Heart right ventricle (tissue), 16 donors: ENCODE measurements around the gene CACTIN. TPM values are rescaled to one million over a fixed set of nuclear protein-coding genes. Genes with fewer than 3 reads are reported as not detected.

Experiments used
- ATAC-seq, 8 donors: fragments of 200-7000 bp; cut with Tn5 transposase; one replicate each; pipeline ENCODE4 v1.9.1; 2020; ENCODE audit warnings: mild to moderate bottlenecking in 8 of 8, moderate library complexity in 8 of 8, moderate number of reproducible peaks in 1 of 8
- DNase-seq, 2 donors: peaks; one replicate each; pipeline ENCODE4 v3.0.0-alpha.2; 2020
- H3K27ac ChIP-seq, 10 donors: fragments of 200-600 bp; sonication (generic) in 2 of 10; one replicate each; pipeline versions ENCODE4 v1.5.0 to v1.8.0; 2020 to 2022; ENCODE audit warnings: mild to moderate bottlenecking in 3 of 10
- H3K27me3 ChIP-seq, 7 donors: fragments of 200-600 bp; one replicate each; pipeline ENCODE4 v1.8.0; 2021 to 2022; ENCODE audit warnings: mild to moderate bottlenecking in 2 of 7
- H3K36me3 ChIP-seq, 9 donors: fragments of 200-600 bp; sonication (generic) in 1 of 9; one replicate each; pipeline versions ENCODE4 v1.5.0 to v1.8.0; 2020 to 2022; ENCODE audit warnings: mild to moderate bottlenecking in 2 of 9
- H3K4me1 ChIP-seq, 9 donors: fragments of 200-600 bp; sonication (generic) in 1 of 9; one replicate each; pipeline versions ENCODE4 v1.5.0 to v1.8.0; 2020 to 2022; ENCODE audit warnings: mild to moderate bottlenecking in 4 of 9
- H3K4me3 ChIP-seq, 10 donors: fragments of 200-600 bp; sonication (generic) in 2 of 10; one replicate each; pipeline versions ENCODE4 v1.5.0 to v1.8.0; 2020 to 2022; ENCODE audit warnings: mild to moderate bottlenecking in 7 of 10, moderate library complexity in 2 of 10
- H3K9me3 ChIP-seq, 11 donors: fragments of 200-600 bp in 10 of 11; sonication (generic) in 2 of 11; one replicate each; pipeline versions ENCODE4 v1.5.0 to v1.8.0; 2013 to 2022; ENCODE audit warnings: mild to moderate bottlenecking in 2 of 11, control low read depth in 1 of 11, moderate library complexity in 1 of 11
- WGBS, 2 donors: extraction: QIAGEN DNeasy Blood & Tissue Kit; methylation state at CpG; one replicate each; pipeline ENCODE4 v1.1.7; 2013; ENCODE audit warnings: inconsistent platforms in 1 of 2; 5-methylcytosine and 5-hydroxymethylcytosine counted together
- intact Hi-C, 10 donors: fragments of 100-400 bp; cut with DNase I; formaldehyde crosslinking; loops; one replicate each; pipeline versions ENCODE4 v1.11.1 to v1.14.2; 2022
- long read RNA-seq, 3 donors: library from polyadenylated mRNA; unstranded; transcript quantifications; one replicate each; pipeline ENCODE4 v2.0.0, GENCODE V29; 2020 to 2021
- polyA plus RNA-seq, 2 donors: library from polyadenylated mRNA; stranded (reverse); fragments of 200-250 nt; gene quantifications; one replicate each; pipeline ENCODE4 v1.2.3, GENCODE V29; 2013
- total RNA-seq, 10 donors: library from RNA; stranded (reverse); fragmentation: NEBNext Ultra II Directional in 3 of 10; extraction: Animal tissue kit (Norgen Biotek cat#: 25700) in 3 of 10; gene quantifications; one replicate each; pipeline versions ENCODE4 v1.2.1 to v1.2.4, GENCODE V29; 2021 to 2023
- TF ChIP-seq, protein P1 (sequence below), 9 donors: fragments of 200-600 bp; sonication (generic) in 2 of 9; IDR thresholded peaks; one replicate each; pipeline versions ENCODE4 v1.5.0 to v1.8.0; 2021 to 2022; ENCODE audit warnings: antibody characterized with exemption in 9 of 9, mild to moderate bottlenecking in 5 of 9, moderate library complexity in 1 of 9
- donor health status: Arrhythmogenic right ventricular cardiomyopathy.
- donor health status: ischemic (EF 13 %, LVEDD 7.1; RV severe dilation, severe dysfunction).
- donor health status: healthy with polysubstance abuse.
- donor health status: DM: no; HTN: yes; CAD: no.
- donor health status: DM: no; HTN: no; CAD: no.
- donor health status: ischemic (EF 25% LVEDD 6.9; RV normal size, moderate dysfunction).
- donor health status: ischemic (EF 25% LVEDD 5.7; RV mildly dilated, moderate dysfunction).
- donor health status: healthy.
- donor health status: DM: yes; HTN: yes; CAD: no.
- donor health status: Ischemic cardiomyopathy.
- donor health status: ischemic (EF 35%, LVEDD 5.7; RV mildly dilated, moderate dysfunction).
- donor health status: nonischemic (EF 11% LVEDD 7.7; RV severe dilation, severe dysfunction).
- donor health status: DM: yes; HTN: yes; CAD: no.
- donor health status: PGD.
- donor health status: ischemic (EF 29% LVEDD 5.4; RV normal size, mild dysfunction).
- donor health status: nonischemic (EF 23%, LVEDD 6.1; RV moderate dilation, normal function).

The CACTIN gene
- 10 to 100 TPM in 9 of 10 donors, 1 to 10 TPM in 1; 9.7 to 15.8 (median 12.1) TPM for total RNA-seq
- polyA plus RNA-seq, result 10 to 100 TPM; 15.8 to 17.6 TPM
- long read RNA-seq, donor 1, transcript CACTIN-203 (10 exons, 3,612 nt), result major isoform, 11 of 19 reads
- long read RNA-seq, donor 1, partial matches to known transcripts, result 2 of 19 reads
- long read RNA-seq, donor 1, other reads (novel, unspliced or antisense), result 6 of 19 reads
- long read RNA-seq, donor 2, transcript CACTIN-203 (10 exons, 3,612 nt), result major isoform, 21 of 39 reads
- long read RNA-seq, donor 2, partial matches to known transcripts, result 4 of 39 reads
- long read RNA-seq, donor 2, other reads (novel, unspliced or antisense), result 14 of 39 reads
- long read RNA-seq, donor 3, result 0 reads

DNA sequence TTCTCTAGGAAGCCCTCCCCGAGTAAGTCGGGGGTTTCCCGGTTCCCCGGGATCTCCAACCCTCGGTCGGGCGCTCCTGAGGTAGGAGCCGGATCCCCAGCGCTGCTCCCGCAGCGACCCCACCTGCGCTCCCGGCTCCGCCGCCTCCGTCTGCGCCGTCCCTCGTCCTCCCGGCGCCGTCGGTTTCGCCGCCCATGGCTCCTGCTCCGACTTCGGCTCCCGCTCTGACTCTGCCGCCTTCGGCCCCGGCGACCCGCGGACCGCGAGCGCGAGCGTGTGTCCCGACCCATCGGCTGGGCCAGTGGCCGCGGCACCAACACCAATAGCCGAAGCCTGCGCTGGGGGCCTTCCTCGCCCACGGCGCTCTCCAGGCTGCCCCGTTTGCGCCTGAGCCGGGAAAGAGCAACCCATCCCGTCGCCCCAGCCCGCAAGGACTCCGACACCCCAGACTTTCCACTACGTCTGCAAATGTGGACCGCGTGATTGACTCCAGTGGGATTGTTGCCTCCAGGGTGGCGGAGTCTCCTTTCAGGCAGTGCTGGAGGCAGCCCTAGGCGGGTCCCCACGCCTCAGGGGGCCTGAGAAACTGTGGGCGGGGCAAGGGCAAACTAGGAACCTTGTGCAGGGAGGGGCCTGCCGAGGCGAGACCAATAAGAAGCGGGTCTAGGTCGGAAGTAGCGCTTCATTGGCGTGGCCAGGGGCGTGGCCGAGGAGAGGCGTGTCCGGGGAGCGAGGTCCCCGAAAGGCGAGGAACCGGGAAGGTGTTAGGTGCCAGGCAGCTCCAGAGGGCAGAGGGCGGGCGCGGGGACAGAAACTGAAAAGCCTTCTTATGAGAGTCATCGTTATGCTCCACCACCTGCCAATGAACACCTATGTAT is at the start of gene CACTIN:
Gene CACTIN (minus strand): TSS at position 318 of the 878 bp plus-strand sequence. CDS start 28 bp downstream, at position 290.
- Histone ChIP-seq H3K36me3 (peaks cover 0 to 42% (median 5%) of the 10 kb centered on the region in 9 donors), H3K4me1 (peaks cover 11 to 27% (median 19%) of the 10 kb centered on the region in 9 donors), H3K9me3 (no peaks in the 10 kb centered on the region), H3K4me3 (peak within 1 kb of the TSS; percentile 64 to 100 (median 90)), H3K27ac (peak within 1 kb of the TSS; percentile 85 to 98 (median 95)), H3K27me3 (no peaks in the 10 kb centered on the region)
- TF ChIP-seq, protein P1, sequence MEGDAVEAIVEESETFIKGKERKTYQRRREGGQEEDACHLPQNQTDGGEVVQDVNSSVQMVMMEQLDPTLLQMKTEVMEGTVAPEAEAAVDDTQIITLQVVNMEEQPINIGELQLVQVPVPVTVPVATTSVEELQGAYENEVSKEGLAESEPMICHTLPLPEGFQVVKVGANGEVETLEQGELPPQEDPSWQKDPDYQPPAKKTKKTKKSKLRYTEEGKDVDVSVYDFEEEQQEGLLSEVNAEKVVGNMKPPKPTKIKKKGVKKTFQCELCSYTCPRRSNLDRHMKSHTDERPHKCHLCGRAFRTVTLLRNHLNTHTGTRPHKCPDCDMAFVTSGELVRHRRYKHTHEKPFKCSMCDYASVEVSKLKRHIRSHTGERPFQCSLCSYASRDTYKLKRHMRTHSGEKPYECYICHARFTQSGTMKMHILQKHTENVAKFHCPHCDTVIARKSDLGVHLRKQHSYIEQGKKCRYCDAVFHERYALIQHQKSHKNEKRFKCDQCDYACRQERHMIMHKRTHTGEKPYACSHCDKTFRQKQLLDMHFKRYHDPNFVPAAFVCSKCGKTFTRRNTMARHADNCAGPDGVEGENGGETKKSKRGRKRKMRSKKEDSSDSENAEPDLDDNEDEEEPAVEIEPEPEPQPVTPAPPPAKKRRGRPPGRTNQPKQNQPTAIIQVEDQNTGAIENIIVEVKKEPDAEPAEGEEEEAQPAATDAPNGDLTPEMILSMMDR (IDR thresholded peaks at IDR 0.05), result peak in 3 of 9 donors; percentile 3 to 19 (median 12)
- WGBS, 2 donors, result 0% methylated on average over 80 of the region's 80 CpGs
- ATAC-seq (peak; percentile 97 to 99 (median 99)), DNase-seq (peak; percentile 99)
- intact Hi-C loops, result loop anchor here in 4 of 10 donors (2.0 to 10.0 kb wide), 4 partner anchors 52 to 302 kb away; partner anchors contain the start of genes HMG20B (in 1 of the 4) and PIP5K1C (in 1 of the 4)

DNA sequence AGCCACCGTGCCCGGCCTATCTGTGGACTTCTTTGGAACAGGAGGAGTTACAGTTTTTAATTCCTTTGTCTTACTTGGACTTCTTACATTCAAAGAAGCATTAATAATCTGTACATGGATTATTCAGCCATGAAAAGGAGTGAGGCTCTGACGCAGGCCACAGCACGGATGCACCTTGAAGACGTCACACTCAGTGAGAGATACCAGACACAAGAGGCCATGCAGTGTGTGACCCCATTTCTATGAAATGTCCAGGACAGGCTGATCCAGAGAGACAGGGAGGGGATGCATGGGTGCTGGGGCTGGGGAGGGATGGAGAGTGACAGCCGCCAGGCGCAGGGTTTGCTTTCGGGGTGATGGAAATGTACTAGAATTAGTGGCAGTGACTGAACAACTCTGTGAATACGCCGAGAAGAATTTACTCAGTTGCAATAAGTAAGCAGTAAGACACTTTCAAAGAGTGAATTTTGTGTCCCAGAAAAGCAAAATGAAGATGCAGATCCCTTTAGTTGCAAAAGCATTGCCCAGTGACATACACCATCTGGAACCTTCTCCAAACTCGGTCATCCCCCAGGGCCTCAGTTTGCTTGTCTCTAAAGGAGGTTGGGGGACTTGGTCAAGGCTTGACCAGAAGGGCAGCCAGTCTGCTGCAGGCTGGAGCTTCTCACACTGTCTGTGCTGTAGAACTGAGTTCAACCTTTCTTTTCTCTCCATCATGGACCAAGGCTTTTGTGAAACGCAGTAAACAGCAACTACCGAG is 48.4 kb upstream of the CACTIN start:
- H3K27ac ChIP-seq, result peak overlapping the region in 2 of 10 donors; percentile 39 to 41
- DNase-seq (no peak), ATAC-seq (no peak)
- H3K4me3 ChIP-seq, result no peak overlapping the region
- peaks cover 0 to 10% (median 0%) of the 10 kb centered on the region in 7 donors for H3K27me3 ChIP-seq
- H3K4me1 ChIP-seq, result peaks cover 17 to 43% (median 31%) of the 10 kb centered on the region in 9 donors
- H3K36me3 ChIP-seq, result peaks cover 0 to 13% (median 0%) of the 10 kb centered on the region in 9 donors
- H3K9me3 ChIP-seq, result peaks cover 0 to 7% (median 0%) of the 10 kb centered on the region in 11 donors
- 82 to 86% methylated on average over 13 of the region's 13 CpGs for WGBS, 2 donors
- TF ChIP-seq, protein P1 (IDR thresholded peaks at IDR 0.05), result no peak
- intact Hi-C loops, result no loop called here

DNA sequence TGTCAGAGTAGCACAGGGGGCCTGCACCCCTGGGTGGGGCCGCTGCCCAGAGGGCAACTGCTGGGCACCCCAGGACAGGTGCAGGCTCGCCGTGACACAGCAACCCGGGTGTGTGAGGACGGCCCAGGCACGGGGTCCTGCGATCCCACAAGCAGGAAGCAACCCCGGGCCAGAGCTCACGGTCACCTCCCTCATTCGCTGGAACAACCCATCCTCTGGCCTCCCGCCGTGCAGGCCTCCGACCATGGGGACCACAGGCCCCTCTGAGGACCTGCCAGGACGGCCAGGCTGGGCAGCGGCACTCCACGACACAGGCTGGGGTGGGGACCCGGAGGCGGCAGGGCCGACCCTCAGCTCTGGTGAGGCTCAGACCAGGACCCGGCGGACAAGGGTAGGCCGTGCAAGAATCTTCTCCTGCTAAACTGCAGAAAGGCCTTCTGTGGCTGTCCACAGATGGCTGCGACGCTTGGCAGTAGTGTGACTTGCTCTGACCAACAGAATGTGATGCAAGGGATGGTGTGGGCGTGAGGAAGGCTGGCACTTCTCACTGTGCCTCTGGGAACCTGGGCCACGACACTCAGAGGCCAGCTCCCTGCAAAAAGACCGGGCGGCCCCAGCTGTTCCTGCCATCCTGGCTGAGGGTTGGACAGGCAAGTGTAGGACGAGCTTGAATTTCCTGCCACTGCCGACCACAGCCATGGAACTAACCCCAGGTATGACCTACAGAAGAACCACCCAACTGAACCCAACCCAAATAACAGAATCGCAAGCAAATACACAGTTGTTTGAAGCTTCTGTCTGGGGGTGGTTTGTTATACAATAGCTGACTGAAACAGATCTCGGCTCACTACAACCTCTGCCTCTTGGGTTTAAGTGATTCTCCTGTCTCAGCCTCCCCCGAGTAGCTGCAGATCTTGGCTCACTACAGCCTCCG is 47.2 kb upstream of the CACTIN start:
- H3K36me3 ChIP-seq, result peaks cover 0 to 7% (median 0%) of the 10 kb centered on the region in 9 donors
- H3K27me3 ChIP-seq, result peaks cover 0 to 10% (median 0%) of the 10 kb centered on the region in 7 donors
- 94% methylated on average over 34 of the region's 34 CpGs for WGBS, 2 donors
- intact Hi-C loops, result no loop called here
- peaks cover 0 to 7% (median 0%) of the 10 kb centered on the region in 11 donors for H3K9me3 ChIP-seq
- ATAC-seq, result no peak
- no peak overlapping the region for H3K4me3 ChIP-seq
- peaks cover 26 to 55% (median 42%) of the 10 kb centered on the region in 9 donors for H3K4me1 ChIP-seq
- no peak for DNase-seq
- peak overlapping the region in 7 of 10 donors; percentile 19 to 100 (median 99) for H3K27ac ChIP-seq
- TF ChIP-seq, protein P1 (IDR thresholded peaks at IDR 0.05), result no peak
